Measurements from ENCODE around the gene IPPK.

DNA sequence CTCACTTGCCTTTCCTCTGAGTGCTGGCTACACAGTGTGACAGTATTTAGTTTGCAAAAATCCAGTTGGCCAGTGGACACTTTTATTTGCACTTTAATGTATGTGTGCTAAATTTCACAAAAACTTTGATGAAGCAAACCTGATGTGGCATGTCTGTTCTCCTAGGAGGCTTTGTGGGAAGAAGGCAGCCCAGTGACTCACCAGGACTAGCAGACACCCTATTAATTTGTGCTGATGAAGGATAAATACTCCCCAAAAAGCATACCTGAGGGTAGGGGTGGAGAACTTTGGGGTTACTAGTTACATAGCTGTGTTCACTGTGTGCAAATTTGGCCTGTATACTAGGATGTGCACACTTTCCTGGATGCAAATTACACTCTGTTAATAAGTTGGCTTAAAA, 39.3 kb upstream of the IPPK start:
- TF ChIP-seq, protein P1, sequence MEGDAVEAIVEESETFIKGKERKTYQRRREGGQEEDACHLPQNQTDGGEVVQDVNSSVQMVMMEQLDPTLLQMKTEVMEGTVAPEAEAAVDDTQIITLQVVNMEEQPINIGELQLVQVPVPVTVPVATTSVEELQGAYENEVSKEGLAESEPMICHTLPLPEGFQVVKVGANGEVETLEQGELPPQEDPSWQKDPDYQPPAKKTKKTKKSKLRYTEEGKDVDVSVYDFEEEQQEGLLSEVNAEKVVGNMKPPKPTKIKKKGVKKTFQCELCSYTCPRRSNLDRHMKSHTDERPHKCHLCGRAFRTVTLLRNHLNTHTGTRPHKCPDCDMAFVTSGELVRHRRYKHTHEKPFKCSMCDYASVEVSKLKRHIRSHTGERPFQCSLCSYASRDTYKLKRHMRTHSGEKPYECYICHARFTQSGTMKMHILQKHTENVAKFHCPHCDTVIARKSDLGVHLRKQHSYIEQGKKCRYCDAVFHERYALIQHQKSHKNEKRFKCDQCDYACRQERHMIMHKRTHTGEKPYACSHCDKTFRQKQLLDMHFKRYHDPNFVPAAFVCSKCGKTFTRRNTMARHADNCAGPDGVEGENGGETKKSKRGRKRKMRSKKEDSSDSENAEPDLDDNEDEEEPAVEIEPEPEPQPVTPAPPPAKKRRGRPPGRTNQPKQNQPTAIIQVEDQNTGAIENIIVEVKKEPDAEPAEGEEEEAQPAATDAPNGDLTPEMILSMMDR (IDR thresholded peaks at IDR 0.05): no peak
- TF ChIP-seq POLR2A (IDR thresholded peaks at IDR 0.05): no peak
